Psoas muscle (tissue), 8 donors: Measurements from ENCODE around the gene NAXE. TPM values are rescaled to one million over a fixed set of nuclear protein-coding genes. Genes with fewer than 3 reads are reported as not detected.

ENCODE experiments used
- ATAC-seq, 4 donors: fragments of 200-7000 bp; cut with Tn5 transposase; one replicate each; pipeline ENCODE4 v1.9.1; 2020; ENCODE audit warnings: moderate library complexity in 3 of 4, mild to moderate bottlenecking in 2 of 4
- DNase-seq, 2 donors: peaks; one replicate each; pipeline ENCODE4 v3.0.0-alpha.2; 2020
- H3K27ac ChIP-seq: fragments of 200-600 bp; one replicate; pipeline ENCODE4 v1.8.0; 2022
- H3K27me3 ChIP-seq, 3 donors: fragments of 200-600 bp in 1 of 3; one replicate each; pipeline versions ENCODE4 v1.6.1 to v1.8.0; 2013 to 2022; ENCODE audit warnings: low read length in 2 of 3, mild to moderate bottlenecking in 2 of 3, moderate library complexity in 1 of 3; ENCODE audit not compliant: insufficient read depth in 3 of 3
- H3K36me3 ChIP-seq, 2 donors: fragments of 200-600 bp in 1 of 2; one replicate each; pipeline versions ENCODE4 v1.6.1 to v1.8.0; 2013 to 2022; ENCODE audit warnings: low read depth in 1 of 2, mild to moderate bottlenecking in 1 of 2, moderate library complexity in 1 of 2; ENCODE audit not compliant: insufficient read depth in 1 of 2
- H3K4me1 ChIP-seq: fragments of 200-600 bp; one replicate; pipeline ENCODE4 v1.8.0; 2022
- H3K4me3 ChIP-seq: fragments of 200-600 bp; one replicate; pipeline ENCODE4 v1.8.0; 2022; ENCODE audit warnings: mild to moderate bottlenecking
- H3K9me3 ChIP-seq: fragments of 200-600 bp; one replicate; pipeline ENCODE4 v1.8.0; 2022
- CTCF ChIP-seq: fragments of 200-600 bp; IDR thresholded peaks from one replicate; pipeline ENCODE4 v1.8.0; 2022; ENCODE audit warnings: antibody characterized with exemption
- WGBS, 3 donors: extraction: QIAGEN DNeasy Blood & Tissue Kit; methylation state at CpG; one replicate each; pipeline versions ENCODE4 v1.1.6 to v1.1.7; 2013; 5-methylcytosine and 5-hydroxymethylcytosine counted together
- intact Hi-C, 2 donors: fragments of 100-400 bp; cut with DNase I; formaldehyde crosslinking; loops; one replicate each; pipeline versions ENCODE4 v1.11.0 to v1.14.2; 2022
- polyA plus RNA-seq, 3 donors: library from polyadenylated mRNA; stranded (reverse); fragments of 200-250 nt; gene quantifications; one replicate each; pipeline ENCODE4 v1.2.3, GENCODE V29; 2013
- total RNA-seq, 4 donors: library from RNA; stranded (reverse); fragmentation: NEBNext Ultra II Directional in 2 of 4; extraction: Animal tissue kit (Norgen Biotek cat#: 25700) in 2 of 4; gene quantifications; one replicate each; pipeline versions ENCODE4 v1.2.1 to v1.2.4, GENCODE V29; 2021 to 2023
- donor health status: healthy with polysubstance abuse.
- donor health status: DM: no; HTN: no; CAD: no; lungs with moderate emphysema.
- donor health status: Bipolar disorder and iron deficiency.
- donor health status: healthy.
- donor health status: DM: yes; HTN: yes; CAD: no.
- donor health status: DM: no; HTN: no; CAD: no.
- donor health status: DM: no; HTN: no; CAD: no.
- donor health status: DM: yes; HTN: yes; CAD: no.

NAXE gene
- total and polyA plus RNA-seq, 7 donors: 44.3 to 77.5 (median 67.5) TPM

GRCh38 chr1:156554971-156555370 is 36.6 kb upstream of the NAXE start:
- H3K27me3 ChIP-seq: no peaks in the 10 kb centered on the region
- H3K4me1 ChIP-seq: peaks cover 8% of the 10 kb centered on the region
- 82 to 84% (median 84%) methylated on average over 8 of the region's 8 CpGs for WGBS, 3 donors
- TF ChIP-seq CTCF: no peak
- H3K9me3 ChIP-seq: no peaks in the 10 kb centered on the region
- ATAC-seq (no peak), DNase-seq (no peak)
- no peak overlapping the region for H3K27ac ChIP-seq
- no peaks in the 10 kb centered on the region for H3K36me3 ChIP-seq
- intact Hi-C loops: no loop called here
- H3K4me3 ChIP-seq: no peak overlapping the region

- Histone ChIP-seq H3K4me1 (peaks cover 6% of the 10 kb centered on the region), H3K36me3 (no peaks in the 10 kb centered on the region), H3K27ac (no peak overlapping the region), H3K4me3 (no peak overlapping the region), H3K9me3 (no peaks in the 10 kb centered on the region), H3K27me3 (no peaks in the 10 kb centered on the region)
- DNase-seq (no peak), ATAC-seq (peak in 3 of 4 donors; percentile 3 to 13 (median 9))
- no peak for TF ChIP-seq CTCF
- intact Hi-C loops: no loop called here
- WGBS, 3 donors: 47 to 83% (median 75%) methylated on average over 2 of the region's 2 CpGs
These were observed 35.9 kb upstream of the NAXE start for GRCh38 chr1:156555715-156556114.

GRCh38 chr1:156556354-156556753 is 35.2 kb upstream of the NAXE start:
- no peak overlapping the region for H3K27ac ChIP-seq
- peak; percentile 69 to 89 (median 82) for ATAC-seq

GRCh38 chr1:156559086-156559796 is 32.3 kb upstream of the NAXE start:
- no peak for ATAC-seq
- TF ChIP-seq CTCF: no peak
- peaks cover 6% of the 10 kb centered on the region for H3K4me1 ChIP-seq
- no peak for DNase-seq
- no peaks in the 10 kb centered on the region for H3K9me3 ChIP-seq
- H3K36me3 ChIP-seq: no peaks in the 10 kb centered on the region
- no peak overlapping the region for H3K4me3 ChIP-seq
- H3K27ac ChIP-seq: no peak overlapping the region
- WGBS, 3 donors: 78 to 89% (median 88%) methylated on average over 7 of the region's 8 CpGs
- intact Hi-C loops: no loop called here
- no peaks in the 10 kb centered on the region for H3K27me3 ChIP-seq

More at GRCh38 chr1:156556354-156556753, 35.2 kb upstream of the NAXE start:
- no peaks in the 10 kb centered on the region for H3K27me3 ChIP-seq
- intact Hi-C loops: no loop called here
- DNase-seq: no peak
- H3K9me3 ChIP-seq: no peaks in the 10 kb centered on the region
- H3K4me1 ChIP-seq: peaks cover 6% of the 10 kb centered on the region
- H3K4me3 ChIP-seq: no peak overlapping the region
- WGBS, 3 donors: 57 to 69% (median 59%) methylated on average over 9 of the region's 9 CpGs
- H3K36me3 ChIP-seq: no peaks in the 10 kb centered on the region
- no peak for TF ChIP-seq CTCF
